Measurements from ENCODE around the gene MRPS22. TPM values are rescaled to one million over a fixed set of nuclear protein-coding genes. Genes with fewer than 3 reads are reported as not detected.

MRPS22 gene
- total and polyA plus RNA-seq, 11 donors = 66.0 to 110 (median 78.7) TPM

GRCh38 chr3:139308560-139308959 lies 35.3 kb upstream of the MRPS22 start:
- DNase-seq (no peak), ATAC-seq (no peak)
- TF ChIP-seq, protein P1, sequence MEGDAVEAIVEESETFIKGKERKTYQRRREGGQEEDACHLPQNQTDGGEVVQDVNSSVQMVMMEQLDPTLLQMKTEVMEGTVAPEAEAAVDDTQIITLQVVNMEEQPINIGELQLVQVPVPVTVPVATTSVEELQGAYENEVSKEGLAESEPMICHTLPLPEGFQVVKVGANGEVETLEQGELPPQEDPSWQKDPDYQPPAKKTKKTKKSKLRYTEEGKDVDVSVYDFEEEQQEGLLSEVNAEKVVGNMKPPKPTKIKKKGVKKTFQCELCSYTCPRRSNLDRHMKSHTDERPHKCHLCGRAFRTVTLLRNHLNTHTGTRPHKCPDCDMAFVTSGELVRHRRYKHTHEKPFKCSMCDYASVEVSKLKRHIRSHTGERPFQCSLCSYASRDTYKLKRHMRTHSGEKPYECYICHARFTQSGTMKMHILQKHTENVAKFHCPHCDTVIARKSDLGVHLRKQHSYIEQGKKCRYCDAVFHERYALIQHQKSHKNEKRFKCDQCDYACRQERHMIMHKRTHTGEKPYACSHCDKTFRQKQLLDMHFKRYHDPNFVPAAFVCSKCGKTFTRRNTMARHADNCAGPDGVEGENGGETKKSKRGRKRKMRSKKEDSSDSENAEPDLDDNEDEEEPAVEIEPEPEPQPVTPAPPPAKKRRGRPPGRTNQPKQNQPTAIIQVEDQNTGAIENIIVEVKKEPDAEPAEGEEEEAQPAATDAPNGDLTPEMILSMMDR (IDR thresholded peaks at IDR 0.05) = no peak
- TF ChIP-seq POLR2A (IDR thresholded peaks at IDR 0.05) = no peak
- no peaks in the 10 kb centered on the region for H3K36me3 ChIP-seq
- no peaks in the 10 kb centered on the region for H3K9me3 ChIP-seq
- intact Hi-C loops (cut with DNase I) = no loop called here
- H3K27ac ChIP-seq = no peak overlapping the region
- no peaks in the 10 kb centered on the region for H3K4me1 ChIP-seq
- H3K27me3 ChIP-seq = peaks cover 0 to 5% (median 0%) of the 10 kb centered on the region in 9 donors
- 34 to 49% (median 44%) methylated on average over 4 of the region's 4 CpGs for WGBS, 4 donors
- no peak overlapping the region for H3K4me3 ChIP-seq

DNA sequence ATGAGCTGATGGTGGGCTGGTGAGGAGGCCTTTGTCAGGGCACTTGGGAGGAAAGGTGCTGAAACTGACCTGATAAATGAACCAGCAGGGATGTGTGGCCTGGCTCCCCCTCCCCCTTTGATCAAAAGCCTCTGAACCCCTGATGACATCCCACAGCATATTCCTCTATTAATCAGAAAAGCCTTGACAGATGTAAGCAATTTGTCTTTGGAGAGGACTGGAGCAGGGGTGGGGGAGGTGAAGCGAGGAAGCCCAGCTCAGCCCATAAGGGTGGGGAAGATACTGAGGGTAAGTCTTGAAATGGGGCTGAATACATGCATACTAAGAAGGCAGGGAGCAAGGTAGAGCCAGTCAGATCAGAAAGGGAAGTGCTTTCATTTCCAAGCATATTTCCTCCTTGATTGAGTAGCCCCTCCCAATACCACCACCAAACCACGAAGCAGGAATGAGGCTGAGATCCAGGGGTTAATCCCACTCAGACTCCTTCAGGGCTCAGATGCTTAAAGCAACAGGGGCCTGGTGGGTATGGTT lies 34.7 kb upstream of the MRPS22 start:
- DNase-seq = no peak
- intact Hi-C loops (cut with DNase I) = no loop called here
- Histone ChIP-seq H3K4me1 (no peaks in the 10 kb centered on the region), H3K4me3 (no peak overlapping the region), H3K27me3 (peaks cover 0 to 5% (median 0%) of the 10 kb centered on the region in 9 donors), H3K9me3 (no peaks in the 10 kb centered on the region), H3K36me3 (no peaks in the 10 kb centered on the region), H3K27ac (no peak overlapping the region)
- 47 to 65% (median 63%) methylated on average over 2 of the region's 2 CpGs for WGBS, 4 donors
- TF ChIP-seq POLR2A (IDR thresholded peaks at IDR 0.05) = no peak
- TF ChIP-seq, protein P1 (IDR thresholded peaks at IDR 0.05) = no peak
- ATAC-seq = no peak

DNA sequence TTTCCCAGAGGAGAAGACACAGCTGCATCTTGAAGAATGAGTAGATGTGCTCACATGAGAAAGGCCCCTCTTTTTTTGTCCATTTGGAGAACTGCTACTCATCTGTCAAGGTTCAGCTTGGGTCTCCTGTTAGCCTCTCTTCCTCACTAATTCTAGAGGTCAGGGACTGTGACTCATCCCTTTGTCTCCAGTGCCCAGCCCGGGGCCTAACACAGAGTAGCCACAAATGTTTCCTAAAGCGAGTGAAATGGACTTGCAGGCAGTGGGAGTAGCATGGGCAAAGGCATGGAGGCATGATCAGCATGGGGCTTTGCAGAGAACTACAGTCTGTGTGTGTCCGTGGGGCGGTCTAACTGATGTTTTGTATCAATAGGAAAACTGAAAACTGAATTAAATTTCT lies 33.9 kb upstream of the MRPS22 start:
- H3K36me3 ChIP-seq = no peaks in the 10 kb centered on the region
- H3K4me3 ChIP-seq = no peak overlapping the region
- H3K27ac ChIP-seq = no peak overlapping the region
- 70 to 80% (median 74%) methylated on average over 3 to 4 of the region's 4 CpGs for WGBS, 4 donors
- DNase-seq (no peak), ATAC-seq (no peak)
- no peaks in the 10 kb centered on the region for H3K4me1 ChIP-seq
- peaks cover 0 to 5% (median 0%) of the 10 kb centered on the region in 9 donors for H3K27me3 ChIP-seq
- intact Hi-C loops (cut with DNase I) = no loop called here
- no peak for TF ChIP-seq POLR2A (IDR thresholded peaks at IDR 0.05)
- TF ChIP-seq, protein P1 (IDR thresholded peaks at IDR 0.05) = no peak
- no peaks in the 10 kb centered on the region for H3K9me3 ChIP-seq

DNA sequence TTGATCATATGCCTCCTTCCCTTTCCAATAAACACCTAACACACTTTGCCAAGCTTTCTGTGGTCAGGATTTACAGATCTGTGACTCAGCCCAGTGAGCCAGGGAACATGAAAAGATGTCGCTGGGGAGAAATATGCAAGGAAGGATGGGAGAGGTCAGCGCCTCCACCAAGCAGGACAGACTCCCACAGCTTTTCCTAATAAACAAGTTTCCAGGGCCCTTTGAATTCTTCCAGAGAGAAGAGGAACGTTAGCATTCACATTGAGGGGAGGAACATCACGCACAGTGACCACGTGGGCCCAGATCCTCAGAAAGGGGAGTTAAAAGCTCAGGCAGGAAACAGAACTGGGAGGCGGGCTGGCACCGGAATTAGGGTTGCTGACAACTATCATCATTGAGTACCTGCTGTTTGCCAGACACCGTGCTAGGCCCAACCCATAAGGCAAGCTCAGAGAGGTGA lies 33.3 kb upstream of the MRPS22 start:
- WGBS, 4 donors = 65 to 80% (median 71%) methylated on average over 8 of the region's 8 CpGs
- DNase-seq = no peak

More for the DNA sequence above, 33.3 kb upstream of the MRPS22 start:
- Histone ChIP-seq H3K27ac (no peak overlapping the region), H3K27me3 (peaks cover 0 to 5% (median 0%) of the 10 kb centered on the region in 9 donors), H3K9me3 (no peaks in the 10 kb centered on the region), H3K4me3 (no peak overlapping the region), H3K4me1 (no peaks in the 10 kb centered on the region), H3K36me3 (no peaks in the 10 kb centered on the region)
- ATAC-seq = no peak
- intact Hi-C loops (cut with DNase I) = no loop called here
- no peak for TF ChIP-seq POLR2A (IDR thresholded peaks at IDR 0.05)
- TF ChIP-seq, protein P1 (IDR thresholded peaks at IDR 0.05) = no peak
